ENCODE measurements around the gene SLC1A5. TPM values are rescaled to one million over a fixed set of nuclear protein-coding genes. Genes with fewer than 3 reads are reported as not detected.

The SLC1A5 gene
- total and polyA plus RNA-seq, 9 donors, result 13.9 to 29.7 (median 24.6) TPM

- Histone ChIP-seq H3K27me3 (ENCODE audit: control insufficient read depth, insufficient read depth, low read length) (no peaks in the 10 kb centered on the region), H3K9me3 (replicated peaks; ENCODE audit: control insufficient read depth, low read depth, low read length) (no peaks in the 10 kb centered on the region), H3K36me3 (ENCODE audit: control insufficient read depth, insufficient read depth, low read length) (no peaks in the 10 kb centered on the region), H3K27ac (ENCODE audit: low read length) (no peak overlapping the region), H3K4me1 (ENCODE audit: control insufficient read depth, insufficient read depth, low read length) (no peaks in the 10 kb centered on the region), H3K4me3 (ENCODE audit: low read length) (no peak overlapping the region)
- DNase-seq, result no peak
- 20% methylated on average over 1 of the region's 2 CpGs for WGBS (ENCODE audit: insufficient coverage)
Measured at GRCh38 chr19:46803555-46803954, 15.2 kb upstream of the SLC1A5 start.

- no peak overlapping the region for H3K27ac ChIP-seq (ENCODE audit: low read length)
- no peaks in the 10 kb centered on the region for H3K36me3 ChIP-seq (ENCODE audit: control insufficient read depth, insufficient read depth, low read length)
- H3K4me1 ChIP-seq (ENCODE audit: control insufficient read depth, insufficient read depth, low read length), result no peaks in the 10 kb centered on the region
- 83% methylated on average over 3 of the region's 5 CpGs for WGBS (ENCODE audit: insufficient coverage)
- no peaks in the 10 kb centered on the region for H3K27me3 ChIP-seq (ENCODE audit: control insufficient read depth, insufficient read depth, low read length)
- DNase-seq, result no peak
- no peaks in the 10 kb centered on the region for H3K9me3 ChIP-seq (replicated peaks; ENCODE audit: control insufficient read depth, low read depth, low read length)
- no peak overlapping the region for H3K4me3 ChIP-seq (ENCODE audit: low read length)
Measured at GRCh38 chr19:46802152-46802551, 13.8 kb upstream of the SLC1A5 start.

- DNase-seq, result no peak
- Histone ChIP-seq H3K9me3 (replicated peaks; ENCODE audit: control insufficient read depth, low read depth, low read length) (no peaks in the 10 kb centered on the region), H3K27ac (ENCODE audit: low read length) (no peak overlapping the region), H3K4me1 (ENCODE audit: control insufficient read depth, insufficient read depth, low read length) (peaks cover 12% of the 10 kb centered on the region), H3K27me3 (ENCODE audit: control insufficient read depth, insufficient read depth, low read length) (no peaks in the 10 kb centered on the region), H3K36me3 (ENCODE audit: control insufficient read depth, insufficient read depth, low read length) (no peaks in the 10 kb centered on the region), H3K4me3 (ENCODE audit: low read length) (no peak overlapping the region)
- no CpG with 5 or more reads among the region's 2 CpGs for WGBS (ENCODE audit: insufficient coverage)
Measured at GRCh38 chr19:46798713-46799112, 10.3 kb upstream of the SLC1A5 start.

GRCh38 chr19:46797881-46798280 is 9.5 kb upstream of the SLC1A5 start:
- Histone ChIP-seq H3K4me3 (ENCODE audit: low read length) (no peak overlapping the region), H3K36me3 (ENCODE audit: control insufficient read depth, insufficient read depth, low read length) (no peaks in the 10 kb centered on the region)
- WGBS (ENCODE audit: insufficient coverage), result 100% methylated on average over 1 of the region's 1 CpG

GRCh38 chr19:46791944-46792343 is 3.5 kb upstream of the SLC1A5 start:
- H3K27me3 ChIP-seq (ENCODE audit: control insufficient read depth, insufficient read depth, low read length), result no peaks in the 10 kb centered on the region

More at GRCh38 chr19:46797881-46798280, 9.5 kb upstream of the SLC1A5 start:
- Histone ChIP-seq H3K27ac (ENCODE audit: low read length) (no peak overlapping the region), H3K9me3 (replicated peaks; ENCODE audit: control insufficient read depth, low read depth, low read length) (no peaks in the 10 kb centered on the region), H3K4me1 (ENCODE audit: control insufficient read depth, insufficient read depth, low read length) (peaks cover 12% of the 10 kb centered on the region), H3K27me3 (ENCODE audit: control insufficient read depth, insufficient read depth, low read length) (no peaks in the 10 kb centered on the region)
- no peak for DNase-seq

GRCh38 chr19:46789371-46789770 is 977 bp upstream of the SLC1A5 start:
- no peak for DNase-seq
- Histone ChIP-seq H3K27ac (ENCODE audit: low read length) (no peak overlapping the region), H3K4me1 (ENCODE audit: control insufficient read depth, insufficient read depth, low read length) (peaks cover 38% of the 10 kb centered on the region), H3K27me3 (ENCODE audit: control insufficient read depth, insufficient read depth, low read length) (no peaks in the 10 kb centered on the region), H3K4me3 (ENCODE audit: low read length) (no peak overlapping the region), H3K36me3 (ENCODE audit: control insufficient read depth, insufficient read depth, low read length) (no peaks in the 10 kb centered on the region), H3K9me3 (replicated peaks; ENCODE audit: control insufficient read depth, low read depth, low read length) (no peaks in the 10 kb centered on the region)
- 97% methylated on average over 6 of the region's 8 CpGs for WGBS (ENCODE audit: insufficient coverage)

More at GRCh38 chr19:46791944-46792343, 3.5 kb upstream of the SLC1A5 start:
- no peak for DNase-seq
- Histone ChIP-seq H3K4me3 (ENCODE audit: low read length) (no peak overlapping the region), H3K27ac (ENCODE audit: low read length) (no peak overlapping the region), H3K36me3 (ENCODE audit: control insufficient read depth, insufficient read depth, low read length) (no peaks in the 10 kb centered on the region), H3K9me3 (replicated peaks; ENCODE audit: control insufficient read depth, low read depth, low read length) (no peaks in the 10 kb centered on the region), H3K4me1 (ENCODE audit: control insufficient read depth, insufficient read depth, low read length) (peaks cover 26% of the 10 kb centered on the region)
- 54% methylated on average over 3 of the region's 5 CpGs for WGBS (ENCODE audit: insufficient coverage)

GRCh38 chr19:46788968-46789338 is 559 bp upstream of the SLC1A5 start:
- no peak for DNase-seq
- Histone ChIP-seq H3K4me1 (ENCODE audit: control insufficient read depth, insufficient read depth, low read length) (peaks cover 43% of the 10 kb centered on the region), H3K36me3 (ENCODE audit: control insufficient read depth, insufficient read depth, low read length) (peaks cover 3% of the 10 kb centered on the region), H3K27me3 (ENCODE audit: control insufficient read depth, insufficient read depth, low read length) (no peaks in the 10 kb centered on the region), H3K27ac (ENCODE audit: low read length) (peak overlapping the region; percentile 29), H3K9me3 (replicated peaks; ENCODE audit: control insufficient read depth, low read depth, low read length) (no peaks in the 10 kb centered on the region), H3K4me3 (ENCODE audit: low read length) (no peak overlapping the region)
- 40% methylated on average over 3 of the region's 9 CpGs for WGBS (ENCODE audit: insufficient coverage)

- under 1% methylated on average over 71 of the region's 80 CpGs for WGBS (ENCODE audit: insufficient coverage)
Measured at GRCh38 chr19:46787331-46788261, 798 bp downstream of the SLC1A5 start.

GRCh38 chr19:46787040-46787330 is 1.4 kb downstream of the SLC1A5 start:
- DNase-seq, result no peak
- WGBS (ENCODE audit: insufficient coverage), result 0% methylated on average over 5 of the region's 5 CpGs

More at GRCh38 chr19:46787331-46788261, 798 bp downstream of the SLC1A5 start:
- Histone ChIP-seq H3K4me1 (ENCODE audit: control insufficient read depth, insufficient read depth, low read length) (peaks cover 45% of the 10 kb centered on the region), H3K36me3 (ENCODE audit: control insufficient read depth, insufficient read depth, low read length) (peaks cover 17% of the 10 kb centered on the region), H3K4me3 (ENCODE audit: low read length) (peak overlapping the region; percentile 58), H3K27ac (ENCODE audit: low read length) (peak overlapping the region; percentile 97), H3K9me3 (replicated peaks; ENCODE audit: control insufficient read depth, low read depth, low read length) (no peaks in the 10 kb centered on the region), H3K27me3 (ENCODE audit: control insufficient read depth, insufficient read depth, low read length) (no peaks in the 10 kb centered on the region)
- peak; percentile 81 for DNase-seq

GRCh38 chr19:46786236-46787039 is 2.0 kb downstream of the SLC1A5 start:
- Histone ChIP-seq H3K27ac (ENCODE audit: low read length) (peak overlapping the region; percentile 97), H3K4me1 (ENCODE audit: control insufficient read depth, insufficient read depth, low read length) (peaks cover 45% of the 10 kb centered on the region), H3K4me3 (ENCODE audit: low read length) (peak overlapping the region; percentile 58), H3K9me3 (replicated peaks; ENCODE audit: control insufficient read depth, low read depth, low read length) (no peaks in the 10 kb centered on the region), H3K36me3 (ENCODE audit: control insufficient read depth, insufficient read depth, low read length) (peaks cover 26% of the 10 kb centered on the region), H3K27me3 (ENCODE audit: control insufficient read depth, insufficient read depth, low read length) (no peaks in the 10 kb centered on the region)
- 4% methylated on average over 14 of the region's 20 CpGs for WGBS (ENCODE audit: insufficient coverage)
- DNase-seq, result peak; percentile 94

More at GRCh38 chr19:46787040-46787330, 1.4 kb downstream of the SLC1A5 start:
- Histone ChIP-seq H3K4me1 (ENCODE audit: control insufficient read depth, insufficient read depth, low read length) (peaks cover 45% of the 10 kb centered on the region), H3K9me3 (replicated peaks; ENCODE audit: control insufficient read depth, low read depth, low read length) (no peaks in the 10 kb centered on the region), H3K4me3 (ENCODE audit: low read length) (peak overlapping the region; percentile 58), H3K27me3 (ENCODE audit: control insufficient read depth, insufficient read depth, low read length) (no peaks in the 10 kb centered on the region), H3K36me3 (ENCODE audit: control insufficient read depth, insufficient read depth, low read length) (peaks cover 21% of the 10 kb centered on the region), H3K27ac (ENCODE audit: low read length) (peak overlapping the region; percentile 97)

Data from muscle of leg (tissue), 11 donors.